WTC11 (cell line): Measurements from ENCODE around the gene PIEZO1. TPM values are rescaled to one million over a fixed set of nuclear protein-coding genes. Genes with fewer than 3 reads are reported as not detected.

Source experiments
- ATAC-seq: fragments of 200-7000 bp; cut with Tn5 transposase; 2 replicates; pipeline ENCODE4 v1.10.0; 2021; ENCODE audit warnings: mild to moderate bottlenecking, moderate library complexity
- CTCF ChIA-PET: fragments of 300-600 bp; sonication (Branson Sonifier 250); formaldehyde crosslinking; loops from one replicate; lab custom pipeline; 2021; ENCODE audit warnings: antibody characterized with exemption; lab: Charles Lee
- POLR2A ChIA-PET: fragments of 350-600 bp; sonication (Branson Sonifier 250); formaldehyde crosslinking; loops from one replicate; lab custom pipeline; 2021; ENCODE audit warnings: antibody characterized with exemption; lab: Charles Lee
- DNase-seq: peaks from one replicate; pipeline ENCODE4 v3.0.0; 2021; ENCODE audit warnings: low spot score
- H3K27ac Mint-ChIP-seq: 2 replicates; pipeline ENCODE4 v1.8.0; 2021; ENCODE audit warnings: mixed read lengths
- H3K27me3 Mint-ChIP-seq: 2 replicates; pipeline ENCODE4 v1.8.0; 2021; ENCODE audit warnings: low read depth, mild to moderate bottlenecking, moderate library complexity, mixed read lengths
- H3K36me3 Mint-ChIP-seq: 2 replicates; pipeline ENCODE4 v1.8.0; 2021; ENCODE audit warnings: mixed read lengths
- H3K4me1 Mint-ChIP-seq: 2 replicates; pipeline ENCODE4 v1.8.0; 2022; ENCODE audit warnings: mixed read lengths
- H3K4me3 Mint-ChIP-seq: 2 replicates; pipeline ENCODE4 v1.8.0; 2021; ENCODE audit warnings: mild to moderate bottlenecking, moderate library complexity, mixed read lengths
- H3K9me3 Mint-ChIP-seq: 2 replicates; pipeline ENCODE4 v1.8.0; 2021; ENCODE audit warnings: mixed read lengths
- ARID4B ChIP-seq: sonication (generic); formaldehyde crosslinking; IDR thresholded peaks from 2 replicates; pipeline ENCODE4 v1.8.0; 2023; ENCODE audit warnings: missing genetic modification reagents, mild to moderate bottlenecking, borderline replicate concordance
- CREM ChIP-seq: sonication (generic); formaldehyde crosslinking; IDR thresholded peaks from 2 replicates; pipeline ENCODE4 v1.8.1; 2022; ENCODE audit warnings: mild to moderate bottlenecking, missing genetic modification reagents, moderate library complexity
- FOXK1 ChIP-seq: sonication (generic); formaldehyde crosslinking; IDR thresholded peaks from 2 replicates; pipeline ENCODE4 v1.8.0; 2022; ENCODE audit warnings: mild to moderate bottlenecking, moderate library complexity, missing genetic modification reagents
- FOXP1 ChIP-seq: sonication (generic); formaldehyde crosslinking; IDR thresholded peaks from 2 replicates; pipeline ENCODE4 v1.8.0; 2022; ENCODE audit warnings: missing genetic modification reagents, mild to moderate bottlenecking, moderate library complexity, borderline replicate concordance
- GRHL2 ChIP-seq: fragments of 250-450 bp; sonication (Bioruptor Pico); IDR thresholded peaks from 2 replicates; pipeline ENCODE4 v1.8.0; 2022; ENCODE audit warnings: mild to moderate bottlenecking, moderate library complexity; ENCODE audit not compliant: insufficient replicate concordance, severe bottlenecking
- HMGA2 ChIP-seq: fragments of 250-450 bp; sonication (Bioruptor Pico); IDR thresholded peaks from 2 replicates; pipeline ENCODE4 v1.4.0; 2021; ENCODE audit warnings: mild to moderate bottlenecking, moderate library complexity
- HMGXB4 ChIP-seq: sonication (generic); formaldehyde crosslinking; IDR thresholded peaks from 2 replicates; pipeline ENCODE4 v1.8.1; 2023; ENCODE audit warnings: mild to moderate bottlenecking, moderate library complexity, missing genetic modification reagents
- JAZF1 ChIP-seq: fragments of 250-450 bp; sonication (Bioruptor Pico); IDR thresholded peaks from 2 replicates; pipeline ENCODE4 v1.9.0; 2021; ENCODE audit warnings: moderate library complexity, mild to moderate bottlenecking, inconsistent platforms
- SOX15 ChIP-seq: fragments of 250-450 bp; sonication (Bioruptor Pico); IDR thresholded peaks from 2 replicates; pipeline ENCODE4 v1.9.0; 2021; ENCODE audit warnings: mild to moderate bottlenecking
- TEAD4 ChIP-seq: sonication (generic); formaldehyde crosslinking; IDR thresholded peaks from 2 replicates; pipeline ENCODE4 v1.8.0; 2022; ENCODE audit warnings: mild to moderate bottlenecking, missing genetic modification reagents
- TP53 ChIP-seq: sonication (generic); formaldehyde crosslinking; IDR thresholded peaks from 2 replicates; pipeline ENCODE4 v1.8.1; 2023; ENCODE audit warnings: mild to moderate bottlenecking, missing genetic modification reagents
- ZNF121 ChIP-seq: sonication (generic); formaldehyde crosslinking; IDR thresholded peaks from 2 replicates; pipeline ENCODE4 v1.8.0; 2023; ENCODE audit warnings: missing genetic modification reagents
- ZNF263 ChIP-seq: sonication (generic); formaldehyde crosslinking; IDR thresholded peaks from 2 replicates; pipeline ENCODE4 v1.8.1; 2022; ENCODE audit warnings: low read depth, mild to moderate bottlenecking, moderate library complexity, missing genetic modification reagents
- ZNF281 ChIP-seq: sonication (generic); formaldehyde crosslinking; IDR thresholded peaks from 2 replicates; pipeline ENCODE4 v1.8.0; 2023; ENCODE audit warnings: mild to moderate bottlenecking, missing genetic modification reagents
- ZNF416 ChIP-seq: fragments of 250-450 bp; sonication (Bioruptor Pico); IDR thresholded peaks from 2 replicates; pipeline ENCODE4 v1.9.0; 2021; ENCODE audit warnings: mild to moderate bottlenecking, inconsistent platforms
- total RNA-seq: library from RNA; stranded (reverse); gene quantifications from 3 replicates; pipeline ENCODE4 v1.2.3, GENCODE V29; 2021
- TF ChIP-seq, protein P1 (sequence below): fragments of 250-450 bp; sonication (Bioruptor Pico); IDR thresholded peaks from 2 replicates; pipeline ENCODE4 v1.9.0; 2021; ENCODE audit warnings: mild to moderate bottlenecking, borderline replicate concordance
- TF ChIP-seq, protein P2 (sequence below): sonication (generic); formaldehyde crosslinking; IDR thresholded peaks from 2 replicates; pipeline ENCODE4 v1.8.0; 2022; ENCODE audit warnings: mild to moderate bottlenecking, missing genetic modification reagents
- TF ChIP-seq, protein P3 (sequence below): fragments of 250-450 bp; sonication (Bioruptor Pico); IDR thresholded peaks from 2 replicates; pipeline ENCODE4 v1.8.0; 2021; ENCODE audit warnings: mild to moderate bottlenecking

The PIEZO1 gene
- total RNA-seq, 1 experiment from 2014 or later: 71.3 TPM

GRCh38 chr16:88781140-88782077 lies 3.6 kb downstream of the PIEZO1 start:
- DNase-seq (no peak), ATAC-seq (no peak)
- H3K36me3 Mint-ChIP-seq: no peaks in the 10 kb centered on the region
- TF ChIP-seq HMGA2: no peak
- TF ChIP-seq, protein P1, sequence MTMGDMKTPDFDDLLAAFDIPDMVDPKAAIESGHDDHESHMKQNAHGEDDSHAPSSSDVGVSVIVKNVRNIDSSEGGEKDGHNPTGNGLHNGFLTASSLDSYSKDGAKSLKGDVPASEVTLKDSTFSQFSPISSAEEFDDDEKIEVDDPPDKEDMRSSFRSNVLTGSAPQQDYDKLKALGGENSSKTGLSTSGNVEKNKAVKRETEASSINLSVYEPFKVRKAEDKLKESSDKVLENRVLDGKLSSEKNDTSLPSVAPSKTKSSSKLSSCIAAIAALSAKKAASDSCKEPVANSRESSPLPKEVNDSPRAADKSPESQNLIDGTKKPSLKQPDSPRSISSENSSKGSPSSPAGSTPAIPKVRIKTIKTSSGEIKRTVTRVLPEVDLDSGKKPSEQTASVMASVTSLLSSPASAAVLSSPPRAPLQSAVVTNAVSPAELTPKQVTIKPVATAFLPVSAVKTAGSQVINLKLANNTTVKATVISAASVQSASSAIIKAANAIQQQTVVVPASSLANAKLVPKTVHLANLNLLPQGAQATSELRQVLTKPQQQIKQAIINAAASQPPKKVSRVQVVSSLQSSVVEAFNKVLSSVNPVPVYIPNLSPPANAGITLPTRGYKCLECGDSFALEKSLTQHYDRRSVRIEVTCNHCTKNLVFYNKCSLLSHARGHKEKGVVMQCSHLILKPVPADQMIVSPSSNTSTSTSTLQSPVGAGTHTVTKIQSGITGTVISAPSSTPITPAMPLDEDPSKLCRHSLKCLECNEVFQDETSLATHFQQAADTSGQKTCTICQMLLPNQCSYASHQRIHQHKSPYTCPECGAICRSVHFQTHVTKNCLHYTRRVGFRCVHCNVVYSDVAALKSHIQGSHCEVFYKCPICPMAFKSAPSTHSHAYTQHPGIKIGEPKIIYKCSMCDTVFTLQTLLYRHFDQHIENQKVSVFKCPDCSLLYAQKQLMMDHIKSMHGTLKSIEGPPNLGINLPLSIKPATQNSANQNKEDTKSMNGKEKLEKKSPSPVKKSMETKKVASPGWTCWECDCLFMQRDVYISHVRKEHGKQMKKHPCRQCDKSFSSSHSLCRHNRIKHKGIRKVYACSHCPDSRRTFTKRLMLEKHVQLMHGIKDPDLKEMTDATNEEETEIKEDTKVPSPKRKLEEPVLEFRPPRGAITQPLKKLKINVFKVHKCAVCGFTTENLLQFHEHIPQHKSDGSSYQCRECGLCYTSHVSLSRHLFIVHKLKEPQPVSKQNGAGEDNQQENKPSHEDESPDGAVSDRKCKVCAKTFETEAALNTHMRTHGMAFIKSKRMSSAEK (CRISPR knock-in tag): no peak
- no peak for TF ChIP-seq CREM
- no peak for TF ChIP-seq GRHL2 (CRISPR knock-in tag)
- no peak for TF ChIP-seq FOXK1 (CRISPR knock-in tag)
- TF ChIP-seq ZNF263 (CRISPR knock-in tag): no peak
- TF ChIP-seq ZNF416 (CRISPR knock-in tag): no peak
- TF ChIP-seq, protein P2, sequence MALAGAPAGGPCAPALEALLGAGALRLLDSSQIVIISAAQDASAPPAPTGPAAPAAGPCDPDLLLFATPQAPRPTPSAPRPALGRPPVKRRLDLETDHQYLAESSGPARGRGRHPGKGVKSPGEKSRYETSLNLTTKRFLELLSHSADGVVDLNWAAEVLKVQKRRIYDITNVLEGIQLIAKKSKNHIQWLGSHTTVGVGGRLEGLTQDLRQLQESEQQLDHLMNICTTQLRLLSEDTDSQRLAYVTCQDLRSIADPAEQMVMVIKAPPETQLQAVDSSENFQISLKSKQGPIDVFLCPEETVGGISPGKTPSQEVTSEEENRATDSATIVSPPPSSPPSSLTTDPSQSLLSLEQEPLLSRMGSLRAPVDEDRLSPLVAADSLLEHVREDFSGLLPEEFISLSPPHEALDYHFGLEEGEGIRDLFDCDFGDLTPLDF (CRISPR knock-in tag): no peak
- TF ChIP-seq HMGXB4 (CRISPR knock-in tag): no peak
- TF ChIP-seq JAZF1: no peak
- TF ChIP-seq TP53 (CRISPR knock-in tag): no peak
- no peak for TF ChIP-seq SOX15
- TF ChIP-seq ZNF121 (CRISPR knock-in tag): no peak
- TF ChIP-seq TEAD4: no peak
- no peak for TF ChIP-seq FOXP1 (CRISPR knock-in tag)
- TF ChIP-seq, protein P3, sequence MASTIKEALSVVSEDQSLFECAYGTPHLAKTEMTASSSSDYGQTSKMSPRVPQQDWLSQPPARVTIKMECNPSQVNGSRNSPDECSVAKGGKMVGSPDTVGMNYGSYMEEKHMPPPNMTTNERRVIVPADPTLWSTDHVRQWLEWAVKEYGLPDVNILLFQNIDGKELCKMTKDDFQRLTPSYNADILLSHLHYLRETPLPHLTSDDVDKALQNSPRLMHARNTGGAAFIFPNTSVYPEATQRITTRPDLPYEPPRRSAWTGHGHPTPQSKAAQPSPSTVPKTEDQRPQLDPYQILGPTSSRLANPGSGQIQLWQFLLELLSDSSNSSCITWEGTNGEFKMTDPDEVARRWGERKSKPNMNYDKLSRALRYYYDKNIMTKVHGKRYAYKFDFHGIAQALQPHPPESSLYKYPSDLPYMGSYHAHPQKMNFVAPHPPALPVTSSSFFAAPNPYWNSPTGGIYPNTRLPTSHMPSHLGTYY (CRISPR knock-in tag): no peak
- no peak for TF ChIP-seq ZNF281 (CRISPR knock-in tag)
- no peak for TF ChIP-seq ARID4B (CRISPR knock-in tag)

More at GRCh38 chr16:88781140-88782077, 3.6 kb downstream of the PIEZO1 start:
- 0 out of 2 replicates have a peak, but pooled peaks cover 3% of the 10 kb centered on the region for H3K27me3 Mint-ChIP-seq
- ChIA-PET CTCF (interaction anchor here (1.1 to 10.5 kb wide), 9 partner anchors 10 to 386 kb away, joined by 3 to 117 read pairs (median 5); no protein-coding TSS in a partner anchor), POLR2A (interaction anchor here (1.2 to 1.7 kb wide), 2 partner anchors 11 kb away, joined by 3 to 5 read pairs; no protein-coding TSS in a partner anchor)
- peak overlapping the region; percentile 82 for H3K27ac Mint-ChIP-seq
- H3K4me3 Mint-ChIP-seq: no peak overlapping the region
- H3K4me1 Mint-ChIP-seq: peaks cover 15% of the 10 kb centered on the region
- no peaks in the 10 kb centered on the region for H3K9me3 Mint-ChIP-seq
